Keratinocyte (primary cell): ENCODE measurements around the gene CD200R1.

Source experiments
- CTCF ChIP-seq, 3 experiments: IDR thresholded peaks in 1 of 3; conservative IDR thresholded peaks in 1 of 3; optimal IDR thresholded peaks in 1 of 3; 2 replicates in 2 of 3; 3 replicates in 1 of 3; pipeline versions ENCODE3 to v1.5.1; 2011; ENCODE audit warnings: low read length in 3 of 3, mild to moderate bottlenecking in 3 of 3, moderate library complexity in 2 of 3, control low read depth in 1 of 3, inconsistent platforms in 1 of 3; ENCODE audit not compliant: insufficient read depth in 2 of 3; ENCODE audit errors: extremely low read depth in 1 of 3
- EZH2 ChIP-seq: IDR thresholded peaks from one replicate; pipeline ENCODE4 v1.6.1; 2012; ENCODE audit warnings: inconsistent platforms, mild to moderate bottlenecking, low read length, moderate library complexity

- TF ChIP-seq CTCF (optimal IDR thresholded peaks at IDR 0.05 in 1 of 3, IDR thresholded peaks at IDR 0.05 in 1 of 3, conservative IDR thresholded peaks at IDR 0.05 in 1 of 3; ENCODE audit: extremely low read depth in 1 of 3, insufficient read depth in 2 of 3, low read length in 3 of 3) (peak in 2 of 3 experiments; percentile 45), EZH2 (no peak)
Observed at GRCh38 chr3:112979244-112979832, 4.4 kb upstream of the CD200R1 start.
